ENCODE data around the gene UVRAG. TPM values are rescaled to one million over a fixed set of nuclear protein-coding genes. Genes with fewer than 3 reads are reported as not detected.

The UVRAG gene
- total and polyA plus RNA-seq, 2 of the 4 experiments (the other 2 are of a cell fraction): 5.6 to 10.9 TPM

- Histone ChIP-seq H4K5ac (ENCODE audit: low read depth, low read length) (no peak overlapping the region), H3K9ac (ENCODE audit: low read depth, low read length) (no peak overlapping the region), H3K4me2 (ENCODE audit: low read depth, low read length) (no peak overlapping the region), H3K4me3 (ENCODE audit: insufficient read depth, low read depth, low read length) (no peak overlapping the region), H3K79me1 (ENCODE audit: low read depth in 1 of 2, low read length in 2 of 2) (peaks cover 0 to 4% of the 10 kb centered on the region in 2 experiments; a peak in 2 of 4 replicates), H2AK9ac (replicated peaks; ENCODE audit: low read depth, low read length, poor library complexity) (no peak overlapping the region), H2AFZ (replicated peaks; ENCODE audit: low read length, poor library complexity) (no peak overlapping the region), H2BK120ac (ENCODE audit: low read depth, low read length) (no peak overlapping the region), H3K14ac (replicated peaks; ENCODE audit: low read depth, low read length) (no peak overlapping the region), H2BK15ac (ENCODE audit: low read depth, low read length) (no peak overlapping the region), H3K23ac (ENCODE audit: low read depth, low read length) (no peak overlapping the region), H4K91ac (ENCODE audit: insufficient read depth, low read depth, low read length) (no peak overlapping the region), H4K8ac (ENCODE audit: low read depth in 2 of 2, low read length in 2 of 2) (no peak overlapping the region), H3K27ac (ENCODE audit: insufficient read depth, low read length) (no peak overlapping the region), H2AK5ac (ENCODE audit: low read depth, low read length) (no peak overlapping the region), H4K20me1 (ENCODE audit: insufficient read depth, low read length) (no peaks in the 10 kb centered on the region), H3K18ac (ENCODE audit: low read depth, low read length) (no peak overlapping the region), H3K4me1 (ENCODE audit: control insufficient read depth, insufficient read depth, low read length) (no peaks in the 10 kb centered on the region; the same call in 1 of the 2 replicates), H2BK20ac (ENCODE audit: low read depth, low read length) (no peak overlapping the region), H3K9me3 (ENCODE audit: control insufficient read depth, insufficient read depth, low read length) (no peaks in the 10 kb centered on the region), H3K4ac (ENCODE audit: low read depth, low read length) (no peak overlapping the region), H2BK5ac (ENCODE audit: low read depth, low read length, poor library complexity, severe bottlenecking) (no peak overlapping the region), H3K56ac (ENCODE audit: extremely low read depth, insufficient read depth, low read length) (no peak overlapping the region), H3K9me1 (ENCODE audit: insufficient read depth, low read length) (no peaks in the 10 kb centered on the region), H3K36me3 (ENCODE audit: control insufficient read depth, insufficient read depth, low read length) (no peaks in the 10 kb centered on the region), H3K27me3 (ENCODE audit: control insufficient read depth, insufficient read depth, low read length) (no peaks in the 10 kb centered on the region)
- in situ Hi-C loops (cut with MboI; ENCODE audit: low sequenced_read_pairs): no loop called here
- DNase-seq: no peak
- no peak for ATAC-seq (ENCODE audit: low read depth)
- ChIA-PET POLR2A (ENCODE audit: unreplicated experiment) (no interaction called here), CTCF (no interaction called here)
- intact Hi-C loops (cut with micrococcal nuclease): no loop called here
- dilution Hi-C loops (cut with HindIII; ENCODE audit: low sequenced_read_pairs, unreplicated experiment): no loop called here
- TF ChIP-seq RAD21 (IDR thresholded peaks at IDR 0.05; ENCODE audit: low read length): no peak
- TF ChIP-seq CTCF (conservative IDR thresholded peaks at IDR 0.05; ENCODE audit: low read depth, low read length): no peak
- TF ChIP-seq CEBPB (IDR thresholded peaks at IDR 0.05; ENCODE audit: low read depth, low read length): no peak
- TF ChIP-seq FOS (IDR thresholded peaks at IDR 0.05; ENCODE audit: low read depth, low read length): no peak
- TF ChIP-seq RCOR1 (IDR thresholded peaks at IDR 0.05; ENCODE audit: insufficient replicate concordance, low read length): no peak
- TF ChIP-seq NFE2L2 (IDR thresholded peaks at IDR 0.05; ENCODE audit: low read depth, low read length): no peak
- no peak for TF ChIP-seq BHLHE40 (IDR thresholded peaks at IDR 0.05; ENCODE audit: low read depth, low read length)
- TF ChIP-seq MXI1 (IDR thresholded peaks at IDR 0.05; ENCODE audit: borderline replicate concordance, low read depth, low read length): no peak
- TF ChIP-seq MAFK (IDR thresholded peaks at IDR 0.05; ENCODE audit: low read depth, low read length): no peak
- TF ChIP-seq SMC3 (IDR thresholded peaks at IDR 0.05; ENCODE audit: low read depth, low read length): no peak
- no peak for TF ChIP-seq POLR2A (IDR thresholded peaks at IDR 0.05; ENCODE audit: low read depth, low read length)
- BruUV-seq (replicated peaks): no TSS peak
These were observed 90.4 kb downstream of the UVRAG start for GRCh38 chr11:75905434-75905833.

All from IMR-90 (cell line).